GM18507 (cell line): Measurements from ENCODE around the gene BCKDHA.
"Not testable (repeated sequence)": the region's sequence is repeated elsewhere in the genome, so short reads cannot be mapped to it uniquely, and the experiment has no call there.

Experiments
- DNase-seq: peaks from one replicate; pipeline ENCODE4 v3.0.0; 2011; ENCODE audit warnings: low read depth; ENCODE audit not compliant: insufficient read length; ENCODE audit errors: extremely low spot score
- FAIRE-seq: peaks from 2 replicates; lab custom pipeline; 2011; peaks lifted over from hg19 to GRCh38; lab: Jason Lieb, UNC

The BCKDHA gene

GRCh38 chr19:41364524-41365391 lies 32.9 kb upstream of the BCKDHA start:
- no peak for DNase-seq
- peak; percentile 60 for FAIRE-seq

- DNase-seq (no peak), FAIRE-seq (no peak)
These were observed 31.5 kb upstream of the BCKDHA start for GRCh38 chr19:41366089-41366488.

- no peak for DNase-seq
These were observed 29.7 kb upstream of the BCKDHA start for GRCh38 chr19:41367848-41368301.

GRCh38 chr19:41369769-41370168 lies 27.8 kb upstream of the BCKDHA start:
- FAIRE-seq (no peak), DNase-seq (no peak)

More at GRCh38 chr19:41367848-41368301, 29.7 kb upstream of the BCKDHA start:
- peak; percentile 93 for FAIRE-seq

GRCh38 chr19:41371119-41371518 lies 26.5 kb upstream of the BCKDHA start:
- DNase-seq, FAIRE-seq: not testable (repeated sequence)

GRCh38 chr19:41371541-41371940 lies 26.1 kb upstream of the BCKDHA start:
- no peak for FAIRE-seq
- DNase-seq = no peak

GRCh38 chr19:41372501-41372900 lies 25.1 kb upstream of the BCKDHA start:
- DNase-seq (no peak), FAIRE-seq (no peak)

- DNase-seq (no peak), FAIRE-seq (no peak)
These were observed 23.6 kb upstream of the BCKDHA start for GRCh38 chr19:41373993-41374392.

GRCh38 chr19:41376241-41376997 lies 21.2 kb upstream of the BCKDHA start, which contains the start of gene TMEM91:
TMEM91 (plus strand) TSS chr19:41376533; CDS start chr19:41378310, 1,777 bp downstream.
- no peak for DNase-seq
- no peak for FAIRE-seq

GRCh38 chr19:41376998-41377365 lies 20.6 kb upstream of the BCKDHA start:
- DNase-seq = no peak
- FAIRE-seq = no peak

GRCh38 chr19:41377977-41378709 lies 19.5 kb upstream of the BCKDHA start:
- peak; percentile 60 for FAIRE-seq
- DNase-seq = peak; percentile 14

- FAIRE-seq, DNase-seq: not testable (repeated sequence)
These were observed 16.1 kb upstream of the BCKDHA start for GRCh38 chr19:41381536-41381935.

- DNase-seq (no peak), FAIRE-seq (no peak)
These were observed 13.3 kb upstream of the BCKDHA start for GRCh38 chr19:41384351-41384750.

- no peak for DNase-seq
- FAIRE-seq = no peak
These were observed 11.2 kb upstream of the BCKDHA start for GRCh38 chr19:41386442-41386841.

- no peak for DNase-seq
- no peak for FAIRE-seq
These were observed 6.0 kb upstream of the BCKDHA start for GRCh38 chr19:41391618-41392017.

- DNase-seq = no peak
- no peak for FAIRE-seq
These were observed 4.8 kb upstream of the BCKDHA start for GRCh38 chr19:41392775-41393174.

GRCh38 chr19:41395355-41395754 lies 2.3 kb upstream of the BCKDHA start:
- FAIRE-seq = no peak
- no peak for DNase-seq

GRCh38 chr19:41398050-41398418 lies 416 bp downstream of the BCKDHA start:
- DNase-seq (no peak), FAIRE-seq (no peak)

GRCh38 chr19:41398598-41398997 lies 980 bp downstream of the BCKDHA start:
- DNase-seq (no peak), FAIRE-seq (no peak)

- FAIRE-seq = no peak
- DNase-seq = no peak
These were observed 1.5 kb downstream of the BCKDHA start for GRCh38 chr19:41399091-41399490.
